ENCODE measurements around the gene AKT1. TPM values are rescaled to one million over a fixed set of nuclear protein-coding genes. Genes with fewer than 3 reads are reported as not detected.

The AKT1 gene
- total and polyA plus RNA-seq, 2 of the 13 experiments (the other 11 are each of a cell fraction or from before 2014, with no cell fraction given): 96.2 to 116 TPM

DNA sequence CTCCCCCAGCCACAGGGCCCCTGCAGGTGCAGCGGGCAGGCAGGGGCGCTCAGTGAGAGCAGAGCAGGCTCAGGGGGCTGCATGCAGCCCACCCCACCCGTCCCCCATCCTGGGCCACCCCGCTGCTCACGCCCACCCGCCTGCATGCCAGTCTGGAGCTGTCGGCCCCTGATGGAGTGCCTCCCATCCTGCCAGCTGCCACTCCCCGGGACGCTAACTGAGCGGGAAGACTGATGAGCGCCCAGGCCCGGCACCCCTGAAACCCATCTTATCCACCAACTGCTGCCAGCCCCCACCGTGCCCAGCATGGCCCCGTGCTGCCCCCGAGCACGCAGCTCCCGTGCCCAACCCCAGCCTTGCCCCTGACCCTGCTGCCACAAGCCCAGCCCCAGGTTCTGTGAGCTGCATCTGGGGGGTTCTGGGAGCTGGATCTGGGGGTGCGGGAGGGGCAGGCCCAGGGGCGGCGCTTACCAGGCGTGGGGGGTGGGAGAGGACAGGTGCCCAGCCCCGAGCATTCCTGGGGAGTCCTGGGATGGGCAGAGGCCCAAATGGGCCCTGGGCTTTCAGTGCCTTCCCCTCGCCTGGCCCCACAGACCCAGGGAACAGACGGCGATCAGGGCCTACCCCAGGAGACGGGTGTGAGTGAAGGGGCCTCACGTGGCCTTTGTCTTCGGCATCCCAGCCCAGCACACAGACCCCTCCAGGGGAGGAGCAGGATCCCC is 13.3 kb downstream of the AKT1 start:
- no peaks in the 10 kb centered on the region for H3K9me3 ChIP-seq (ENCODE audit: low read length)
- no peaks in the 10 kb centered on the region for H3K4me1 ChIP-seq (ENCODE audit: insufficient read depth, low read length)
- no peaks in the 10 kb centered on the region for H3K27me3 ChIP-seq (ENCODE audit: control insufficient read depth in 1 of 2, insufficient read depth in 2 of 2, low read length in 2 of 2)
- H3K9ac ChIP-seq (ENCODE audit: insufficient read depth, low read depth, low read length): no peak overlapping the region
- no peak overlapping the region for H3K4me2 ChIP-seq (ENCODE audit: low read depth, low read length)
- DNase-seq (ENCODE audit: low spot score): no peak
- 93% methylated on average over 6 of the region's 28 CpGs for WGBS (ENCODE audit: low lambda C conversion rate)
- no peak overlapping the region for H2AFZ ChIP-seq (ENCODE audit: low read length)
- H4K20me1 ChIP-seq (ENCODE audit: insufficient read depth, low read length): no peaks in the 10 kb centered on the region
- ATAC-seq: no peak
- H3K36me3 ChIP-seq (replicated peaks in 1 of 2; ENCODE audit: control insufficient read depth in 1 of 2, insufficient read depth in 2 of 2, low read length in 2 of 2): peaks cover 7 to 11% of the 10 kb centered on the region in 2 experiments; a peak in 2 of 5 replicates
- H3K79me2 ChIP-seq (ENCODE audit: insufficient read depth, low read length): no peaks in the 10 kb centered on the region
- H3K4me3 ChIP-seq (replicated peaks in 1 of 3; ENCODE audit: insufficient read depth in 1 of 3, low read depth in 2 of 3, low read length in 3 of 3): no peak overlapping the region
- H3K27ac ChIP-seq (ENCODE audit: extremely low read length, insufficient read depth, low read length): no peak overlapping the region
- in situ Hi-C loops (cut with HindIII; ENCODE audit: extremely low pct_ligation_motif_present, low pct_unique_long_range_greater_than_20kb) (no loop called here), intact Hi-C loops (cut with micrococcal nuclease; ENCODE audit: unreplicated experiment) (no loop called here)
- BruUV-seq (replicated peaks): no TSS peak
- ChIA-PET POLR2A (no interaction called here), CTCF (ENCODE audit: low intra/inter-chr PET ratio, low total read pairs) (no interaction called here)
- no peak for FAIRE-seq
- TF ChIP-seq NPAS2 (CRISPR knock-in tag; IDR thresholded peaks at IDR 0.05; ENCODE audit: borderline replicate concordance) (no peak), RBFOX2 (IDR thresholded peaks at IDR 0.05; ENCODE audit: low read depth, low read length) (peak; percentile 50; the same call in 1 of the 2 replicates), AGO2 (optimal IDR thresholded peaks at IDR 0.05; ENCODE audit: low read depth, low read length) (peak; percentile 14)

DNA sequence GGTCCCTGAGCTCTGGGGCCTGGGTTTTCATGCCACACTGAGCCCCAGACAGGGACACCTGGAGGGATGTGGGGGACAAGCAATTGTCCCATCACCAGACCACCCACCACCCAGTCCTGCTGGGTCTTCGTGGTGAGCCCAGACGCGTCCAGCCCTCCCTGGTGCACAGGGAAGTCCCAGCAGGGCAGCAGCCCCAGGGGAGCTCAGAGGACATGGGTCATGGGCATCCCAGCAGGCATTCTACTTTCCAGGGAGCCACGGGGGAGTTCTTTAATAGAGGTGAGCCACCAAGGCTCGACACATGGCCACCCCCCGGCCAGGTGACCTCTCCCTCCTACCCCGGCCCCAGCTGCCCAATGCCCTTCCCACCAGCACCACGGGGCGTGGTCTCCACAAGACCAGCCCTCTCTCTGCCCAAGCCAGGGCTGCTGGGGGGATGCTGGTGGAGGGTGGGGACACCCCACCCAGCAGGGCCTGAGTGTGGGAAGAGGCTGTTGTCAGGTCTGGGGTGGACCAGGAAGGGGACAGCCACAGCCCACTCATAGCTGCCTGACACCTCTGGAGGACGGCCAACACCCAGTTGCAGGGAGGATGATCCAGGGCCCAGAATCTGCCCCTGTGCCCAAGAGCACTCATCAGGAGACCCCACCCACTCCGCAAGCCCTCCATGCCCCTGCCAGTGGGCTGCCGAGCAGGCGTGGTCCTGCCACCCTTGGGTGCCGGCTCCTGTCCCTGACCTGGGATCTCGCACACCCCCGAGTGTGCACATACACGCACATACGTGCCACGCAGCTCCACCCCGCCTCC is 14.1 kb downstream of the AKT1 start:
- no peak for FAIRE-seq
- intact Hi-C loops (cut with micrococcal nuclease; ENCODE audit: unreplicated experiment) (loop anchor here (2.0 kb wide), 1 partner anchor 13 kb away; the partner anchor contains the start of gene AKT1), in situ Hi-C loops (cut with HindIII; ENCODE audit: extremely low pct_ligation_motif_present, low pct_unique_long_range_greater_than_20kb) (no loop called here)
- ChIA-PET POLR2A (no interaction called here), CTCF (ENCODE audit: low intra/inter-chr PET ratio, low total read pairs) (no interaction called here)
- DNase-seq (ENCODE audit: low spot score): no peak
- H3K4me1 ChIP-seq (ENCODE audit: insufficient read depth, low read length): no peaks in the 10 kb centered on the region
- ATAC-seq: no peak
- no TSS peak for BruUV-seq (replicated peaks)
- 95% methylated on average over 4 of the region's 20 CpGs for WGBS (ENCODE audit: low lambda C conversion rate)
- H3K4me3 ChIP-seq (replicated peaks in 1 of 3; ENCODE audit: insufficient read depth in 1 of 3, low read depth in 2 of 3, low read length in 3 of 3): no peak overlapping the region
- H3K4me2 ChIP-seq (ENCODE audit: low read depth, low read length): no peak overlapping the region
- no peaks in the 10 kb centered on the region for H3K79me2 ChIP-seq (ENCODE audit: insufficient read depth, low read length)
- H3K27ac ChIP-seq (ENCODE audit: extremely low read length, insufficient read depth, low read length): no peak overlapping the region
- no peak overlapping the region for H3K9ac ChIP-seq (ENCODE audit: insufficient read depth, low read depth, low read length)
- peaks cover 7 to 11% of the 10 kb centered on the region in 2 experiments; a peak in 3 of 5 replicates for H3K36me3 ChIP-seq (replicated peaks in 1 of 2; ENCODE audit: control insufficient read depth in 1 of 2, insufficient read depth in 2 of 2, low read length in 2 of 2)
- H4K20me1 ChIP-seq (ENCODE audit: insufficient read depth, low read length): 0 out of 2 replicates have a peak, but pooled peaks cover 1% of the 10 kb centered on the region
- no peaks in the 10 kb centered on the region for H3K27me3 ChIP-seq (ENCODE audit: control insufficient read depth in 1 of 2, insufficient read depth in 2 of 2, low read length in 2 of 2)
- H2AFZ ChIP-seq (ENCODE audit: low read length): no peak overlapping the region
- no peaks in the 10 kb centered on the region for H3K9me3 ChIP-seq (ENCODE audit: low read length)
- no peak for TF ChIP-seq ZNF543 (CRISPR knock-in tag; IDR thresholded peaks at IDR 0.05)
- peak; percentile 75 for TF ChIP-seq AGO2 (optimal IDR thresholded peaks at IDR 0.05; ENCODE audit: low read depth, low read length)
